GM19035 (cell line): Measurements from ENCODE around the gene WDR33.

ENCODE experiments used
- ATAC-seq: cut with Tn5 transposase; IDR thresholded peaks from one replicate; pipeline ENCODE4 v1.9.1; 2021; ENCODE audit not compliant: unreplicated experiment

WDR33 gene

GRCh38 chr2:127698553-127699355, 112.2 kb downstream of the WDR33 start:
- no peak for ATAC-seq

GRCh38 chr2:127697482-127698180, 113.3 kb downstream of the WDR33 start:
- ATAC-seq = no peak

- ATAC-seq = no peak
These were observed 115.2 kb downstream of the WDR33 start for GRCh38 chr2:127695491-127696472.

GRCh38 chr2:127694986-127695385, 116.0 kb downstream of the WDR33 start:
- ATAC-seq = no peak

GRCh38 chr2:127690696-127691095, 120.3 kb downstream of the WDR33 start:
- no peak for ATAC-seq

GRCh38 chr2:127688405-127688804, 122.6 kb downstream of the WDR33 start:
- ATAC-seq = no peak

- no peak for ATAC-seq
These were observed 125.4 kb downstream of the WDR33 start for GRCh38 chr2:127685410-127686080.

GRCh38 chr2:127683757-127684156, 127.2 kb downstream of the WDR33 start:
- no peak for ATAC-seq

GRCh38 chr2:127683056-127683455, 127.9 kb downstream of the WDR33 start:
- ATAC-seq = no peak

GRCh38 chr2:127681976-127682857, 128.8 kb downstream of the WDR33 start:
- ATAC-seq = no peak

GRCh38 chr2:127681288-127681804, 129.6 kb downstream of the WDR33 start:
- ATAC-seq = no peak

GRCh38 chr2:127680706-127681287, 130.2 kb downstream of the WDR33 start:
- no peak for ATAC-seq

GRCh38 chr2:127679680-127680361, 131.2 kb downstream of the WDR33 start:
- ATAC-seq = no peak

GRCh38 chr2:127678991-127679390, 132.0 kb downstream of the WDR33 start:
- no peak for ATAC-seq

- ATAC-seq = no peak
These were observed 132.4 kb downstream of the WDR33 start for GRCh38 chr2:127678531-127678930.

- ATAC-seq = no peak
These were observed 134.1 kb downstream of the WDR33 start for GRCh38 chr2:127676906-127677305.

- no peak for ATAC-seq
These were observed 135.4 kb downstream of the WDR33 start, which contains the start of gene LIMS2 for GRCh38 chr2:127675331-127676261. LIMS2 (minus strand) TSS chr2:127675530; CDS start chr2:127675024, 506 bp downstream.
